HEK293T (cell line): ENCODE measurements around the gene PBX1.

Experiments used
- CTCF ChIA-PET: fragments of 350-600 bp; formaldehyde crosslinking; extraction: SDS; loops from one replicate; lab custom pipeline; 2021; ENCODE audit warnings: antibody characterized with exemption, inconsistent platforms; lab: Yijun Ruan, JAX
- POLR2A ChIA-PET: fragments of 350-600 bp; formaldehyde crosslinking; extraction: SDS; loops from one replicate; lab custom pipeline; 2020; ENCODE audit warnings: antibody characterized with exemption, inconsistent platforms; lab: Yijun Ruan, JAX
- DNase-seq: peaks from one replicate; pipeline ENCODE4 v3.0.0; 2012; ENCODE audit warnings: mixed read lengths; ENCODE audit errors: extremely low spot score
- ARNT ChIP-seq: fragments of 450-650 bp; IDR thresholded peaks from 2 replicates; pipeline ENCODE4 v1.6.1; 2017; ENCODE audit warnings: mild to moderate bottlenecking
- BHLHE40 ChIP-seq: fragments of 450-650 bp; IDR thresholded peaks from 2 replicates; pipeline ENCODE4 v1.6.1; 2016; ENCODE audit warnings: mild to moderate bottlenecking, moderate library complexity, borderline replicate concordance
- CTBP1 ChIP-seq: fragments of 450-650 bp; IDR thresholded peaks from 2 replicates; pipeline ENCODE4 v1.6.1; 2016; ENCODE audit warnings: borderline replicate concordance
- ELF4 ChIP-seq: fragments of 450-650 bp; IDR thresholded peaks from 2 replicates; pipeline ENCODE4 v1.6.1; 2017; ENCODE audit warnings: antibody characterized with exemption
- FOXA1 ChIP-seq: fragments of 450-650 bp; IDR thresholded peaks from 2 replicates; pipeline ENCODE4 v1.6.1; 2016; ENCODE audit warnings: mild to moderate bottlenecking
- FOXK2 ChIP-seq: fragments of 450-650 bp; IDR thresholded peaks from 2 replicates; pipeline ENCODE4 v1.6.1; 2016; ENCODE audit warnings: mild to moderate bottlenecking
- FOXM1 ChIP-seq: fragments of 450-650 bp; IDR thresholded peaks from 2 replicates; pipeline ENCODE4 v1.6.1; 2017; ENCODE audit warnings: mild to moderate bottlenecking, borderline replicate concordance
- HDGF ChIP-seq: fragments of 450-650 bp; IDR thresholded peaks from 2 replicates; pipeline ENCODE4 v1.6.1; 2017; ENCODE audit warnings: antibody characterized with exemption, borderline replicate concordance
- L3MBTL2 ChIP-seq: fragments of 450-650 bp; conservative IDR thresholded peaks from 2 replicates; pipeline ENCODE4 v1.6.1; 2016; ENCODE audit warnings: mild to moderate bottlenecking
- LEF1 ChIP-seq: fragments of 450-650 bp; IDR thresholded peaks from 2 replicates; pipeline ENCODE4 v1.6.1; 2017; ENCODE audit warnings: mild to moderate bottlenecking, borderline replicate concordance
- NFRKB ChIP-seq: fragments of 450-650 bp; IDR thresholded peaks from 2 replicates; pipeline ENCODE4 v1.6.1; 2016; ENCODE audit warnings: mild to moderate bottlenecking, moderate library complexity
- PKNOX1 ChIP-seq: fragments of 450-650 bp; IDR thresholded peaks from 2 replicates; pipeline ENCODE4 v1.6.1; 2016
- SP1 ChIP-seq: fragments of 450-650 bp; IDR thresholded peaks from 2 replicates; pipeline ENCODE4 v1.6.1; 2017
- SUZ12 ChIP-seq: fragments of 450-650 bp; IDR thresholded peaks from 2 replicates; pipeline ENCODE4 v1.6.1; 2016; ENCODE audit warnings: mild to moderate bottlenecking
- TARDBP ChIP-seq: fragments of 450-650 bp; IDR thresholded peaks from 2 replicates; pipeline ENCODE4 v1.6.1; 2016
- ZNF384 ChIP-seq: fragments of 450-650 bp; IDR thresholded peaks from 2 replicates; pipeline ENCODE4 v1.6.1; 2016

Gene PBX1

GRCh38 chr1:164558461-164559341 is at the start of gene PBX1:
Gene PBX1, plus strand, starts transcription at chr1:164559184.
- DNase-seq: peak; percentile 96
- ChIA-PET CTCF (interaction anchor here (0.9 to 1.3 kb wide), 3 partner anchors 20 to 48 kb away, joined by 3 to 4 read pairs (median 3); no protein-coding TSS in a partner anchor), POLR2A (interaction anchor here (0.6 to 1.2 kb wide), 17 partner anchors 9 to 229 kb away, joined by 3 to 12 read pairs (median 3); no protein-coding TSS in a partner anchor)
- TF ChIP-seq NFRKB (no peak), ELF4 (no peak), LEF1 (no peak), SP1 (no peak), ARNT (peak; percentile 92), CTBP1 (no peak), ZNF384 (no peak), FOXK2 (no peak), BHLHE40 (no peak), SUZ12 (no peak), PKNOX1 (peak; percentile 99), HDGF (peak; percentile 88; the same call in 1 of the 2 replicates), L3MBTL2 (peak; percentile 42; the same call in 1 of the 2 replicates), TARDBP (no peak), FOXA1 (no peak), FOXM1 (peak; percentile 10; the same call in 1 of the 2 replicates)

DNA sequence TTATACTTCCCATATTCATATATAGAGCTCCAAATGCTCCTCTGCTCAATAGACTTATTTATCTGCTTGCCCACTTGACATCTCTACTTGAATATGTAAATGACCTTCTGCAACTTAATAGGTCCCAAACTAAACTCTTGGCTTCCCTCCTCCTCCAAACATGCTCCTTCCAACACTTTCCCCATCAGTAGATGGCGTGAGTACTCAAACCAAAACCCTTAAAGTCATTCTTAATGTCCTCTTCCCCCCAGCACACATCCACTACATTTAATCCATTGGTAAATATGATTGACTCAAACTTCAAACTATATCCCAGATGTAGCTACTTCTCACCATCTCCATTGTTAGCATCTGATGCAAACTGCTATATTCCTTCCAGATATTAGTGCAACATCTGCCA is 48.5 kb upstream of the PBX1 start:
- ChIA-PET POLR2A (no interaction called here), CTCF (interaction anchor here (0.6 kb wide), 1 partner anchor 102 kb away, joined by 4 read pairs; no protein-coding TSS in a partner anchor)
- no peak for DNase-seq
- TF ChIP-seq FOXK2 (no peak), BHLHE40 (no peak), SUZ12 (no peak), TARDBP (no peak), LEF1 (no peak), HDGF (no peak), PKNOX1 (no peak), FOXA1 (no peak), CTBP1 (no peak), ZNF384 (no peak), SP1 (no peak)

GRCh38 chr1:164511001-164511705 is 47.8 kb upstream of the PBX1 start:
- ChIA-PET CTCF (no interaction called here), POLR2A (no interaction called here)
- no peak for TF ChIP-seq ZNF384
- TF ChIP-seq NFRKB: no peak
- TF ChIP-seq PKNOX1: no peak
- TF ChIP-seq LEF1: no peak

DNA sequence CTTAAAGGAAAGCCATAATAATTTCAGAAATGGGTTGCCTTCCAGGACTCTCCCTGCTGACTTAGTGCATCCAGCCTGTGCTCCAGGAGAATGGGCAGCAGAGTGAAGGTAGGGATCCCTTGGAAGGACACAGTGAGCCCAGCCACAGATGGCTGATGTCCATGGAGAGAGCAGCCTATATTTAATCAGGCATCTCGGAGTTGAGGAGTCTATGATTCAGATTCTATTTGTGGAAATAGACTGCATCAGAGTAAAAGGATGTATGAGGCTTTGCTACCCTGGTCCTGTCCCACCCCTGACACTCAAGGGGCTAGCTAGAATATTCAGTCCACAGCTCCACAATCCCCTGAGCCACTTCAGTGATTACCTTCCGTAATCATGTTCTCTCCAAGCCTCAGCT is 43.8 kb upstream of the PBX1 start:
- DNase-seq: no peak
- ChIA-PET CTCF (no interaction called here), POLR2A (interaction anchor here (1.4 kb wide), 1 partner anchor 44 kb away, joined by 4 read pairs; the partner anchor contains the start of gene PBX1)
- TF ChIP-seq ELF4 (no peak), CTBP1 (no peak), TARDBP (no peak), HDGF (no peak), ZNF384 (no peak), BHLHE40 (no peak), FOXM1 (no peak), SUZ12 (no peak), NFRKB (no peak), FOXA1 (no peak)

More at GRCh38 chr1:164511001-164511705, 47.8 kb upstream of the PBX1 start:
- no peak for DNase-seq

DNA sequence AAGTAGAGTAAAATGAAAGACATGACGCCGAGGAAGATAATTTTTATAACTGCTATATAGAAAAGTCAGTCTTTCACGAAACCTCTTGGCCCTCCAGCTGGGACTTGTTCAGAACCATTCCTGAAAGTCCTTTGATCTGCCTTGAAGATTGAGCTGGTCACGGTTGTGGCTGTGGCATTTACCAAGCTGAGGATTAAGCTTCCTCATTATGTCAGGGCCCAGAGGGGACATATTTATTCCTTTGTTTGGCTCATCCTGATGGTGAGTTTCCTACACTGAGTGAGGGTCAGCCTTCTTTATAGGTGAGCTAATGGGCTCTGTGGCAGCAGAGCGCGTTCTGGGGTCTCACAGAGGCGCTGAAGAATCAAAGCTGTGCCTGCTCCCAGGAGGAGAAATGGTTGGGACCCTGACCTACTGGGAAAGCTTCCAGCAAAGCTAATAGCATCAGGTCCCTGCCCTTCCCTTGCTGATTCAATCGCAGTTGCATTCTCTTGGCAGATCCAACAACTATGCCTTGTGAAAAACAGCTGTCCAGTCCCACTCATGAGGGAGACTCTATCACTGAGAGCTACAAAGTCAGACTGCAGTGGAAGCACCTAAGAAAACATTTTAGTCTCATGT is 43.2 kb upstream of the PBX1 start:
- CTCF ChIA-PET: interaction anchor here (0.6 to 1.8 kb wide), 2 partner anchors 103 to 246 kb away, joined by 3 read pairs; no protein-coding TSS in a partner anchor
- no peak for TF ChIP-seq CTBP1
- no peak for TF ChIP-seq HDGF
- no peak for TF ChIP-seq FOXK2
- TF ChIP-seq L3MBTL2: no peak
- TF ChIP-seq ZNF384: no peak
- TF ChIP-seq TARDBP: no peak
- TF ChIP-seq NFRKB: no peak
- TF ChIP-seq SUZ12: no peak
- TF ChIP-seq LEF1: no peak
- TF ChIP-seq ELF4: no peak
- no peak for DNase-seq
- POLR2A ChIA-PET: interaction anchor here (1.4 kb wide), 1 partner anchor 43 kb away, joined by 4 read pairs; the partner anchor contains the start of gene PBX1
